ENCODE results near the gene ZNF862. TPM values are rescaled to one million over a fixed set of nuclear protein-coding genes. Genes with fewer than 3 reads are reported as not detected.

Gene ZNF862
- total RNA-seq, 6 donors from 2014 or later = 7.1 to 31.4 (median 16.7) TPM

DNA sequence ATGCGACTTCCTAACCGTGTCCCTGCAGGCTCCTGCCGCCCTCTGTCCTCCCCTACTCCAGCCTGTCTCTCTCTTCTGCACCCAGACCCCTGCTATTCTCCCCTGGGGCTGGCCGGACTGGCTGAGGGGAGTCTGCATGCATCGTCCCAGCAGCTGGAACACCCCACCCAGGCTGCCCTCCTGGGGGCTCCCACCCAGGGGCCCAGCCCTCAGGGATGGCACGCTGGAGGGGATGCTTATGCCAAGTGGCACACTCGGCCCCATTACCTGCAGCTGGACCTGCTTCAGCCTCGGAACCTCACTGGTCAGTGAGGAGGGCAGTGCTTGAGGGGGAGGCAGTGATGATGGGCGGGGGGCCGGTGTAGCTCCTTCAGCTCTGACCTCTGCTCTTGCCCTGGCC lies 43.0 kb upstream of the ZNF862 start:
- Histone ChIP-seq H3K4me3 (no peak overlapping the region), H3K9me3 (no peaks in the 10 kb centered on the region), H3K4me1 (peaks cover 0 to 5% (median 4%) of the 10 kb centered on the region in 4 donors), H3K27me3 (peaks cover 0 to 10% (median 2%) of the 10 kb centered on the region in 4 donors), H3K27ac (no peak overlapping the region), H3K36me3 (no peaks in the 10 kb centered on the region)
- TF ChIP-seq POLR2A (IDR thresholded peaks at IDR 0.05) (no peak), POLR2AphosphoS5 (IDR thresholded peaks at IDR 0.05) (no peak), EP300 (IDR thresholded peaks at IDR 0.05) (no peak)
- TF ChIP-seq, protein P1, sequence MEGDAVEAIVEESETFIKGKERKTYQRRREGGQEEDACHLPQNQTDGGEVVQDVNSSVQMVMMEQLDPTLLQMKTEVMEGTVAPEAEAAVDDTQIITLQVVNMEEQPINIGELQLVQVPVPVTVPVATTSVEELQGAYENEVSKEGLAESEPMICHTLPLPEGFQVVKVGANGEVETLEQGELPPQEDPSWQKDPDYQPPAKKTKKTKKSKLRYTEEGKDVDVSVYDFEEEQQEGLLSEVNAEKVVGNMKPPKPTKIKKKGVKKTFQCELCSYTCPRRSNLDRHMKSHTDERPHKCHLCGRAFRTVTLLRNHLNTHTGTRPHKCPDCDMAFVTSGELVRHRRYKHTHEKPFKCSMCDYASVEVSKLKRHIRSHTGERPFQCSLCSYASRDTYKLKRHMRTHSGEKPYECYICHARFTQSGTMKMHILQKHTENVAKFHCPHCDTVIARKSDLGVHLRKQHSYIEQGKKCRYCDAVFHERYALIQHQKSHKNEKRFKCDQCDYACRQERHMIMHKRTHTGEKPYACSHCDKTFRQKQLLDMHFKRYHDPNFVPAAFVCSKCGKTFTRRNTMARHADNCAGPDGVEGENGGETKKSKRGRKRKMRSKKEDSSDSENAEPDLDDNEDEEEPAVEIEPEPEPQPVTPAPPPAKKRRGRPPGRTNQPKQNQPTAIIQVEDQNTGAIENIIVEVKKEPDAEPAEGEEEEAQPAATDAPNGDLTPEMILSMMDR (IDR thresholded peaks at IDR 0.05) = no peak
- 83 to 84% methylated on average over 10 of the region's 10 CpGs for WGBS, 2 donors
- DNase-seq (peak in 1 of 2 donors; percentile 65), ATAC-seq (ENCODE audit: low FRiP score in 2 of 2) (no peak)

DNA sequence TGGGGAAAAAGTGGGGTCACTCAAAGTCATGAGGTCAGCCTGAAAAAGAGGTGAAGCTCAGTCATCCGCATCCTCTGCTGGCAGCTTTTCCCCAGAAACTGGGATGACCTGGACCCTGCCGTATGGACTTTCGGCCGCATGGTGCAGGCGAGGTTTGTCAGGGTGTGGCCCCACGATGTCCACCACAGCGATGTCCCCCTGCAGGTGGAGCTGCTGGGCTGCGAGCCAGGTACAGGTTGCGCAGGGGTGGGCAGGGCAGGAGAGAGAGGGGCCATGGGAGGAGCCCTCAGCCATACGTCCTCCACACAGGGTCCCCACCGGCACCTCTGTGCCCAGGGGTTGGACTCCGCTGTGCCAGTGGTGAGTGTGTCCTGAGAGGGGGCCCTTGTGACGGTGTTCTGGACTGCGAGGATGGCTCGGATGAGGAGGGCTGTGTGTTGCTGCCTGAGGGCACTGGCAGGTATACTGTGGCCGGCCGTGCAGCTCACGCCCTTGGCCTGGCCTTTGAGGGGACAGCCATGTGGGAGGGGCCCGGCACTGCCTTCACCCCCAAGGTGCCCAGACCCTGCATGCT lies 41.8 kb upstream of the ZNF862 start:
- Histone ChIP-seq H3K4me3 (no peak overlapping the region), H3K4me1 (no peaks in the 10 kb centered on the region), H3K9me3 (no peaks in the 10 kb centered on the region), H3K27ac (no peak overlapping the region), H3K36me3 (no peaks in the 10 kb centered on the region), H3K27me3 (no peaks in the 10 kb centered on the region)
- 94 to 96% methylated on average over 6 to 17 of the region's 19 CpGs for WGBS, 2 donors
- TF ChIP-seq POLR2A (IDR thresholded peaks at IDR 0.05) = no peak
- no peak for TF ChIP-seq EP300 (IDR thresholded peaks at IDR 0.05)
- TF ChIP-seq POLR2AphosphoS5 (IDR thresholded peaks at IDR 0.05) = no peak
- TF ChIP-seq, protein P1 (IDR thresholded peaks at IDR 0.05) = no peak
- ATAC-seq (ENCODE audit: low FRiP score in 2 of 2) (no peak), DNase-seq (peak in 1 of 2 donors; percentile 75)

DNA sequence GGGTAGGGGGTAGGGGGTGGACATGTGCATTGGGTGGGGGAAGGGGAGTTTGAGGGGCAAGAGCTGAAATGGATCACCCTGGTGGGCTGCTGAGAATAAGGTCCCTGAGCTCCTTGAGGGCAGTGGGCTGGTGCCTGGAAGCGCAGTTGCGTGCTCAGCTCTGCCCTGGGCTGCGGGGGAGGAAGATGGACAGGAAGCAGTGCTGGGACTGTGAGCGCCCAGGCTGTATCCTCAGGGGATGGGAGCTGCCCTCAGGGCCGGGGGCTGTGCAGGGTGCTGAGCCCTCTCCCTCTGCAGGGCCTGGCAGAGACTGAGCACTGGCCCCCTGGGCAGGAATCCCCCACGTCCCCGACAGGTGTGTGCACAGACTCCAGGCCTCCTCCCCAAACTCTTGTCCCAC lies 40.4 kb upstream of the ZNF862 start:
- TF ChIP-seq POLR2AphosphoS5 (IDR thresholded peaks at IDR 0.05) = no peak
- no peak for TF ChIP-seq POLR2A (IDR thresholded peaks at IDR 0.05)
- TF ChIP-seq EP300 (IDR thresholded peaks at IDR 0.05) = no peak
- TF ChIP-seq, protein P1 (IDR thresholded peaks at IDR 0.05) = no peak
- Histone ChIP-seq H3K27ac (no peak overlapping the region), H3K4me1 (no peaks in the 10 kb centered on the region), H3K9me3 (no peaks in the 10 kb centered on the region), H3K27me3 (no peaks in the 10 kb centered on the region), H3K4me3 (no peak overlapping the region), H3K36me3 (no peaks in the 10 kb centered on the region)
- 82 to 85% methylated on average over 5 to 7 of the region's 7 CpGs for WGBS, 2 donors
- ATAC-seq (ENCODE audit: low FRiP score in 2 of 2) (no peak), DNase-seq (peak in 1 of 2 donors; percentile 35)

DNA sequence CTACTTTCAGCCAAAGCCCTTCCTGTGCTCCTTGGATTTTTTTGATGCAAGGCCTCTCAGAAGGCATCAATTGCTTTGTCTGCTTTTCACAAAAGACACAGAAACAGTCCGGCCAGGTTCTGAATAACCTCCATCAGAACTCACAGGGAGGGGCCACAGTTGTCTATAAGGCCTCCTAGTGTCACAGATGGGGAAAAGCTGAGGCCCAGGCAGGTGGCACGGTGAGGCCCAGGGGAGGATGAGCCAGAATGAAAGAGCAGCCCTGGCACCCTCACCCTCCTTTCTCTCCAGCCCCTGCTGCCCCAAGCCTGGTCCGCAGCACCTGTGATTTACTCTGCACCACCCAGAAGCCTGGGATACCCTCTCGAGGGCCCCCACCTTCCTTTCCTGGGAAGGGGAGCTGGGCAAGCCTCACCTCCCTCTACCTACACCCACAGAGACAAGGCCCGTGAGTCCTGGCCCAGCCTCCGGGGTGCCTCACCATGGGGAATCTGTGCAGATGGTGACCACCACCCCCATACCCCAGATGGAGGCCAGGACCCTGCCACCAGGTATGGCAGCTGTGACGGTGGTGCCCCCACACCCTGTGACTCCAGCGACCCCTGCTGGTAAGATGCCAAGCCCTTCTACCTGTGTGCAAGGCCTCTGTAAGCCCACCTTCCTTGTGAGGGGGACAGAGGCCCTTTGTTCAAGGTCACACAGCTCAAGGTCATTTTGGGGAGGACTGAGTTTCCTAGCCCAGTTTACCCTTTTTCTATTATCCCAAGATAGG lies 38.6 kb upstream of the ZNF862 start:
- Histone ChIP-seq H3K27ac (no peak overlapping the region), H3K4me3 (no peak overlapping the region), H3K4me1 (no peaks in the 10 kb centered on the region), H3K27me3 (no peaks in the 10 kb centered on the region), H3K9me3 (no peaks in the 10 kb centered on the region), H3K36me3 (no peaks in the 10 kb centered on the region)
- 68 to 89% methylated on average over 5 to 8 of the region's 8 CpGs for WGBS, 2 donors
- DNase-seq = peak; percentile 38
- TF ChIP-seq POLR2AphosphoS5 (IDR thresholded peaks at IDR 0.05) = no peak
- TF ChIP-seq POLR2A (IDR thresholded peaks at IDR 0.05) = no peak
- TF ChIP-seq EP300 (IDR thresholded peaks at IDR 0.05) = no peak
- TF ChIP-seq, protein P1 (IDR thresholded peaks at IDR 0.05) = peak in 4 of 6 experiments; percentile 30 to 52 (median 40)
- no peak for ATAC-seq (ENCODE audit: low FRiP score in 2 of 2)
